ENCODE results near the gene CCSER1.
A peak's percentile ranks its signal among the peaks of the same experiment; 100 is the strongest.

Gene CCSER1

GRCh38 chr4:91485415-91485814 lies 1358.2 kb downstream of the CCSER1 start:
- TF ChIP-seq CTCF (IDR thresholded peaks at IDR 0.05; ENCODE audit: low read depth, low read length): no peak

GRCh38 chr4:91488946-91489345 lies 1361.8 kb downstream of the CCSER1 start:
- TF ChIP-seq CTCF (IDR thresholded peaks at IDR 0.05; ENCODE audit: low read depth, low read length): no peak
- in situ Hi-C loops (cut with HindIII; ENCODE audit: low sequenced_read_pairs): no loop called here
- peak; percentile 7 for DNase-seq (ENCODE audit: low read depth, low spot score)

More at GRCh38 chr4:91485415-91485814, 1358.2 kb downstream of the CCSER1 start:
- DNase-seq (ENCODE audit: low read depth, low spot score): no peak
- H3K4me3 ChIP-seq (ENCODE audit: low read depth, low read length): no peak overlapping the region
- in situ Hi-C loops (cut with HindIII; ENCODE audit: low sequenced_read_pairs): no loop called here

GRCh38 chr4:91497892-91498291 lies 1370.7 kb downstream of the CCSER1 start:
- no peak overlapping the region for H3K4me3 ChIP-seq (ENCODE audit: low read depth, low read length)
- no peak for DNase-seq (ENCODE audit: low read depth, low spot score)
- in situ Hi-C loops (cut with HindIII; ENCODE audit: low sequenced_read_pairs): no loop called here
- TF ChIP-seq CTCF (IDR thresholded peaks at IDR 0.05; ENCODE audit: low read depth, low read length): no peak

More at GRCh38 chr4:91488946-91489345, 1361.8 kb downstream of the CCSER1 start:
- H3K4me3 ChIP-seq (ENCODE audit: low read depth, low read length): no peak overlapping the region

- DNase-seq (ENCODE audit: low read depth, low spot score): peak; percentile 8
- no peak for TF ChIP-seq CTCF (IDR thresholded peaks at IDR 0.05; ENCODE audit: low read depth, low read length)
- no peak overlapping the region for H3K4me3 ChIP-seq (ENCODE audit: low read depth, low read length)
- in situ Hi-C loops (cut with HindIII; ENCODE audit: low sequenced_read_pairs): no loop called here
Measured at GRCh38 chr4:91502365-91502764, 1375.2 kb downstream of the CCSER1 start.

GRCh38 chr4:91513326-91513725 lies 1386.1 kb downstream of the CCSER1 start:
- H3K4me3 ChIP-seq (ENCODE audit: low read depth, low read length): no peak overlapping the region
- in situ Hi-C loops (cut with HindIII; ENCODE audit: low sequenced_read_pairs): no loop called here
- DNase-seq (ENCODE audit: low read depth, low spot score): no peak
- TF ChIP-seq CTCF (IDR thresholded peaks at IDR 0.05; ENCODE audit: low read depth, low read length): no peak

- TF ChIP-seq CTCF (IDR thresholded peaks at IDR 0.05; ENCODE audit: low read depth, low read length): no peak
Measured at GRCh38 chr4:91519155-91519554, 1392.0 kb downstream of the CCSER1 start.

GRCh38 chr4:91525621-91526020 lies 1398.4 kb downstream of the CCSER1 start:
- TF ChIP-seq CTCF (IDR thresholded peaks at IDR 0.05; ENCODE audit: low read depth, low read length): no peak
- DNase-seq (ENCODE audit: low read depth, low spot score): no peak
- in situ Hi-C loops (cut with HindIII; ENCODE audit: low sequenced_read_pairs): no loop called here
- no peak overlapping the region for H3K4me3 ChIP-seq (ENCODE audit: low read depth, low read length)

More at GRCh38 chr4:91519155-91519554, 1392.0 kb downstream of the CCSER1 start:
- in situ Hi-C loops (cut with HindIII; ENCODE audit: low sequenced_read_pairs): no loop called here
- no peak overlapping the region for H3K4me3 ChIP-seq (ENCODE audit: low read depth, low read length)
- no peak for DNase-seq (ENCODE audit: low read depth, low spot score)

Data from astrocyte of the spinal cord (primary cell).